Fibroblast of lung (primary cell): ENCODE results near the gene TANC1. TPM values are rescaled to one million over a fixed set of nuclear protein-coding genes. Genes with fewer than 3 reads are reported as not detected.

Experiments
- DNase-seq, 2 donors: peaks; one replicate each; pipeline versions ENCODE4 v3.0.0 to v3.0.0-alpha.2; 2010; ENCODE audit warnings: low read depth in 2 of 2
- H2AFZ ChIP-seq: 2 replicates; pipeline ENCODE4 v1.5.1; 2012; ENCODE audit warnings: low read length, control low read depth, inconsistent platforms
- H3K27ac ChIP-seq: 2 replicates; pipeline ENCODE4 v1.5.1; 2011; ENCODE audit warnings: low read length, control low read depth; ENCODE audit not compliant: insufficient read depth
- H3K27me3 ChIP-seq: 2 replicates; pipeline ENCODE4 v1.5.1; 2011; ENCODE audit warnings: mild to moderate bottlenecking, low read length; ENCODE audit not compliant: control insufficient read depth, insufficient read depth
- H3K36me3 ChIP-seq: 2 replicates; pipeline ENCODE4 v1.5.1; 2011; ENCODE audit warnings: low read length; ENCODE audit not compliant: control insufficient read depth, insufficient read depth
- H3K4me1 ChIP-seq: 2 replicates; pipeline ENCODE4 v1.5.1; 2011; ENCODE audit warnings: low read length; ENCODE audit not compliant: control insufficient read depth, insufficient read depth; ENCODE audit errors: extremely low read depth
- H3K4me2 ChIP-seq: 2 replicates; pipeline ENCODE4 v1.5.1; 2011; ENCODE audit warnings: low read length, control low read depth; ENCODE audit not compliant: insufficient read depth; ENCODE audit errors: extremely low read depth
- H3K4me3 ChIP-seq, 4 experiments: fragments of 200-600 bp in 1 of 4; sonication (generic) in 1 of 4; replicated peaks in 1 of 4; 2 replicates each; pipeline ENCODE4 v1.5.1; 2011 to 2016; ENCODE audit warnings: low read length in 4 of 4, low read depth in 3 of 4, mild to moderate bottlenecking in 3 of 4, control low read depth in 2 of 4, inconsistent platforms in 1 of 4, mixed read lengths in 1 of 4; ENCODE audit not compliant: insufficient read depth in 1 of 4; ENCODE audit errors: control extremely low read depth in 1 of 4
- H3K79me2 ChIP-seq: 2 replicates; pipeline ENCODE4 v1.5.1; 2012; ENCODE audit warnings: mild to moderate bottlenecking, low read length, inconsistent platforms; ENCODE audit not compliant: control insufficient read depth, insufficient read depth
- H3K9ac ChIP-seq: 2 replicates; pipeline ENCODE4 v1.5.1; 2011; ENCODE audit warnings: mild to moderate bottlenecking, low read length, control low read depth; ENCODE audit not compliant: insufficient read depth
- H3K9me3 ChIP-seq: 2 replicates; pipeline ENCODE4 v1.5.1; 2012; ENCODE audit warnings: low read depth, low read length; ENCODE audit not compliant: control insufficient read depth, insufficient read depth
- H4K20me1 ChIP-seq: 2 replicates; pipeline ENCODE4 v1.5.1; 2011; ENCODE audit warnings: low read length; ENCODE audit not compliant: control insufficient read depth, insufficient read depth; ENCODE audit errors: extremely low read depth
- CTCF ChIP-seq, 2 donors: IDR thresholded peaks in 1 of 2; conservative IDR thresholded peaks in 1 of 2; 1 replicate in 1 of 2; 2 replicates in 1 of 2; pipeline ENCODE4 v1.5.1; 2011 to 2012; ENCODE audit warnings: low read length in 2 of 2, control low read depth in 1 of 2, inconsistent platforms in 1 of 2, low read depth in 1 of 2, mild to moderate bottlenecking in 1 of 2
- EZH2 ChIP-seq: IDR thresholded peaks from 2 replicates; pipeline ENCODE4 v1.5.1; 2012; ENCODE audit warnings: low read length, control low read depth, mild to moderate bottlenecking; ENCODE audit errors: missing control alignments
- polyA plus RNA-seq, 2 donors: library from polyadenylated mRNA; depleted of rRNA in 1 of 2; stranded (reverse) in 1 of 2; unstranded in 1 of 2; fragments of >200 nt; gene quantifications; 2 replicates each; pipeline ENCODE4 v1.2.1, GENCODE V29; 2011 to 2012; ENCODE audit warnings: missing spikeins in 1 of 2
- total RNA-seq: library from RNA; depleted of rRNA; stranded (reverse); fragments of >200 nt; gene quantifications from 2 replicates; pipeline ENCODE4 v1.2.1, GENCODE V29; 2014

The TANC1 gene
- total and polyA plus RNA-seq, 2 donors (not counting 1 experiment from before 2014, with no cell fraction given) = 32.7 to 41.9 TPM

GRCh38 chr2:159086826-159087225 lies 118.4 kb downstream of the TANC1 start:
- DNase-seq = no peak
- Histone ChIP-seq H3K4me2 (no peak overlapping the region), H3K79me2 (peaks cover 9% of the 10 kb centered on the region), H3K27ac (no peak overlapping the region), H3K36me3 (peaks cover 3% of the 10 kb centered on the region), H3K9ac (no peak overlapping the region), H4K20me1 (no peaks in the 10 kb centered on the region), H2AFZ (no peak overlapping the region), H3K4me1 (peaks cover 33% of the 10 kb centered on the region), H3K9me3 (no peaks in the 10 kb centered on the region), H3K4me3 (no peak overlapping the region), H3K27me3 (no peaks in the 10 kb centered on the region)
- no peak for TF ChIP-seq EZH2
- no peak for TF ChIP-seq CTCF (conservative IDR thresholded peaks at IDR 0.05 in 1 of 2, IDR thresholded peaks at IDR 0.05 in 1 of 2; ENCODE audit: low read depth in 1 of 2, low read length in 2 of 2)

GRCh38 chr2:159088906-159089305 lies 120.5 kb downstream of the TANC1 start:
- Histone ChIP-seq H2AFZ (no peak overlapping the region), H3K79me2 (peaks cover 14% of the 10 kb centered on the region), H3K4me3 (no peak overlapping the region), H3K27ac (no peak overlapping the region), H3K4me2 (no peak overlapping the region), H3K9me3 (no peaks in the 10 kb centered on the region), H3K27me3 (no peaks in the 10 kb centered on the region), H3K4me1 (peaks cover 45% of the 10 kb centered on the region), H3K9ac (no peak overlapping the region), H4K20me1 (no peaks in the 10 kb centered on the region), H3K36me3 (peaks cover 3% of the 10 kb centered on the region)
- TF ChIP-seq EZH2 = no peak
- peak in 1 of 2 donors; percentile 13 for TF ChIP-seq CTCF (conservative IDR thresholded peaks at IDR 0.05 in 1 of 2, IDR thresholded peaks at IDR 0.05 in 1 of 2; ENCODE audit: low read depth in 1 of 2, low read length in 2 of 2)
- DNase-seq = no peak

GRCh38 chr2:159089543-159089942 lies 121.1 kb downstream of the TANC1 start:
- Histone ChIP-seq H3K27ac (no peak overlapping the region), H3K4me2 (no peak overlapping the region), H4K20me1 (no peaks in the 10 kb centered on the region), H3K4me1 (peaks cover 44% of the 10 kb centered on the region), H3K36me3 (peaks cover 3% of the 10 kb centered on the region), H3K9ac (no peak overlapping the region), H3K79me2 (peaks cover 14% of the 10 kb centered on the region), H3K4me3 (no peak overlapping the region), H3K9me3 (no peaks in the 10 kb centered on the region), H2AFZ (no peak overlapping the region), H3K27me3 (no peaks in the 10 kb centered on the region)
- DNase-seq = no peak
- no peak for TF ChIP-seq CTCF (conservative IDR thresholded peaks at IDR 0.05 in 1 of 2, IDR thresholded peaks at IDR 0.05 in 1 of 2; ENCODE audit: low read depth in 1 of 2, low read length in 2 of 2)
- no peak for TF ChIP-seq EZH2
